GM23248 (cell line): ENCODE data around the gene CACNG3.

Source experiments
- EZH2 ChIP-seq: fragments of 200-600 bp; sonication (generic); IDR thresholded peaks from 2 replicates; pipeline ENCODE4 v1.6.1; 2018; ENCODE audit warnings: antibody characterized with exemption, mild to moderate bottlenecking; ENCODE audit not compliant: insufficient read depth, poor library complexity, severe bottlenecking
- EZH2phosphoT487 ChIP-seq: fragments of 200-600 bp; sonication (generic); IDR thresholded peaks from 2 replicates; pipeline ENCODE4 v1.6.1; 2018; ENCODE audit warnings: antibody characterized with exemption, moderate library complexity, mild to moderate bottlenecking, low read depth; ENCODE audit not compliant: insufficient read depth

DNA sequence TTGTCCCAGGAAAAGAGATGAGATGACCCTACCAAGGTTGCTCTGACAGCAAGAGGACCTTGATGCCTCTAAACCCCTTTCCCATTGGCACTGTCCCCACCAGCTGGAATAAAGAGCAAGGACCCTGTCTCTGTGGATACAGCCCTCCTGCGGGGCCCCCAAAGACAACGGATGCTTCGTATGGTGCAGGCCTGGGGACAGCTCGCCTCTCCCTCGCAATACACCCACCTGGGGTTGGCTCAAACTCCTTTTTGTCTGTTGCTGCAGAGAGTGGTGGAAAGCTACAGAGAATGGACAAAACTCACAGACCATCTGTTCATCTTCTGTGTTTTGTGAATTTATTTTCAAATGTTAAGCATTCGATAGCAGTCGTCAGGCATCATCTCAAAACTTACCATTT, 27.6 kb upstream of the CACNG3 start:
- TF ChIP-seq EZH2 (no peak), EZH2phosphoT487 (no peak)
